CD4-positive, alpha-beta T cell treated with Interleukin-4 for 1 hour (primary cell): Measurements from ENCODE around the gene GAPT.

Experiments
- DNase-seq, 2 donors: peaks; one replicate each; pipeline ENCODE4 v3.0.0-alpha.2; 2020 to 2022

GAPT gene

GRCh38 chr5:58462154-58462553, 29.1 kb upstream of the GAPT start:
- DNase-seq, result no peak

- peak; percentile 46 to 75 for DNase-seq
These were observed 28.5 kb upstream of the GAPT start for GRCh38 chr5:58462623-58463230.

- peak in 1 of 2 donors; percentile 38 for DNase-seq
These were observed 24.3 kb upstream of the GAPT start for GRCh38 chr5:58466939-58467338.

GRCh38 chr5:58469896-58470295, 21.3 kb upstream of the GAPT start:
- DNase-seq, result no peak

GRCh38 chr5:58475404-58475803, 15.8 kb upstream of the GAPT start:
- no peak for DNase-seq

GRCh38 chr5:58477760-58478376, 13.4 kb upstream of the GAPT start:
- DNase-seq, result no peak

- DNase-seq, result no peak
These were observed 10.1 kb upstream of the GAPT start for GRCh38 chr5:58481066-58481676.

- DNase-seq, result no peak
These were observed 9.4 kb upstream of the GAPT start for GRCh38 chr5:58481828-58482227.

GRCh38 chr5:58482536-58482935, 8.7 kb upstream of the GAPT start:
- no peak for DNase-seq

GRCh38 chr5:58484505-58484904, 6.7 kb upstream of the GAPT start:
- no peak for DNase-seq

- no peak for DNase-seq
These were observed 4.9 kb upstream of the GAPT start for GRCh38 chr5:58486290-58486689.

GRCh38 chr5:58490402-58491050, 709 bp upstream of the GAPT start:
- DNase-seq, result no peak

- no peak for DNase-seq
These were observed 1.9 kb downstream of the GAPT start for GRCh38 chr5:58493141-58493540.

- no peak for DNase-seq
These were observed 5.3 kb downstream of the GAPT start for GRCh38 chr5:58496488-58496887.

GRCh38 chr5:58497386-58497785, 6.2 kb downstream of the GAPT start:
- no peak for DNase-seq

- no peak for DNase-seq
These were observed 6.7 kb downstream of the GAPT start for GRCh38 chr5:58497921-58498320.

- no peak for DNase-seq
These were observed 7.2 kb downstream of the GAPT start for GRCh38 chr5:58498340-58498942.

- DNase-seq, result no peak
These were observed 8.0 kb downstream of the GAPT start for GRCh38 chr5:58499231-58499630.

- DNase-seq, result no peak
These were observed 8.7 kb downstream of the GAPT start for GRCh38 chr5:58499941-58500340.

- DNase-seq, result no peak
These were observed 10.7 kb downstream of the GAPT start for GRCh38 chr5:58501778-58502417.

- no peak for DNase-seq
These were observed 12.3 kb downstream of the GAPT start for GRCh38 chr5:58503390-58504046.

GRCh38 chr5:58504766-58505165, 13.5 kb downstream of the GAPT start:
- DNase-seq, result no peak

GRCh38 chr5:58505502-58505901, 14.3 kb downstream of the GAPT start:
- no peak for DNase-seq
